Activated CD8-positive, alpha-beta memory T cell treated with anti-CD3 and anti-CD28 coated beads for 36 hours (primary cell): ENCODE results near the gene SVIL. TPM values are rescaled to one million over a fixed set of nuclear protein-coding genes. Genes with fewer than 3 reads are reported as not detected.

Experiments
- CTCF ChIA-PET: fragments of 350-600 bp; sonication (Branson Sonifier 250); formaldehyde crosslinking; loops from one replicate; lab custom pipeline; 2021; ENCODE audit warnings: antibody characterized with exemption; lab: Charles Lee
- POLR2A ChIA-PET: fragments of 350-600 bp; sonication (Branson Sonifier 250); formaldehyde crosslinking; loops from one replicate; lab custom pipeline; 2021; ENCODE audit warnings: antibody characterized with exemption; lab: Charles Lee
- total RNA-seq, 2 experiments: library from RNA; stranded (reverse); gene quantifications; one replicate each; pipeline ENCODE4 v1.2.3, GENCODE V29; 2021

Gene SVIL
- total RNA-seq, 2 experiments from 2014 or later: 4.6 to 6.1 TPM

- ChIA-PET POLR2A (no interaction called here), CTCF (no interaction called here)
Observed at GRCh38 chr10:29652192-29652591, 17.4 kb upstream of the SVIL start.

- ChIA-PET CTCF (no interaction called here), POLR2A (no interaction called here)
Observed at GRCh38 chr10:29651767-29652166, 17.0 kb upstream of the SVIL start.

GRCh38 chr10:29650552-29650944 lies 15.8 kb upstream of the SVIL start:
- ChIA-PET POLR2A (no interaction called here), CTCF (no interaction called here)

- POLR2A ChIA-PET: no interaction called here
- CTCF ChIA-PET: interaction anchor here (1.2 kb wide), 1 partner anchor 21 kb away, joined by 3 read pairs; no protein-coding TSS in a partner anchor
Observed at GRCh38 chr10:29649561-29650551, 15.1 kb upstream of the SVIL start.

GRCh38 chr10:29648983-29649268 lies 14.2 kb upstream of the SVIL start:
- CTCF ChIA-PET: interaction anchor here (1.2 kb wide), 1 partner anchor 20 kb away, joined by 3 read pairs; no protein-coding TSS in a partner anchor
- POLR2A ChIA-PET: no interaction called here

GRCh38 chr10:29648114-29648982 lies 13.6 kb upstream of the SVIL start:
- CTCF ChIA-PET: interaction anchor here (0.6 to 1.2 kb wide), 2 partner anchors 19 to 59 kb away, joined by 3 read pairs; no protein-coding TSS in a partner anchor
- POLR2A ChIA-PET: interaction anchor here (0.7 kb wide), 1 partner anchor 83 kb away, joined by 3 read pairs; no protein-coding TSS in a partner anchor

GRCh38 chr10:29647478-29647877 lies 12.7 kb upstream of the SVIL start:
- POLR2A ChIA-PET: interaction anchor here (0.7 kb wide), 1 partner anchor 84 kb away, joined by 3 read pairs; no protein-coding TSS in a partner anchor
- CTCF ChIA-PET: no interaction called here

GRCh38 chr10:29646960-29647461 lies 12.2 kb upstream of the SVIL start:
- POLR2A ChIA-PET: no interaction called here
- CTCF ChIA-PET: no interaction called here

GRCh38 chr10:29646238-29646902 lies 11.6 kb upstream of the SVIL start:
- POLR2A ChIA-PET: no interaction called here
- CTCF ChIA-PET: no interaction called here

- ChIA-PET POLR2A (no interaction called here), CTCF (interaction anchor here (1.0 to 1.1 kb wide), 2 partner anchors 9 to 10 kb away, joined by 3 read pairs; partner anchors contain the start of gene SVIL)
Observed at GRCh38 chr10:29643771-29644501, 9.2 kb upstream of the SVIL start.

GRCh38 chr10:29642990-29643389 lies 8.2 kb upstream of the SVIL start:
- POLR2A ChIA-PET: no interaction called here

GRCh38 chr10:29637537-29637936 lies 2.8 kb upstream of the SVIL start:
- POLR2A ChIA-PET: no interaction called here

More at GRCh38 chr10:29642990-29643389, 8.2 kb upstream of the SVIL start:
- CTCF ChIA-PET: no interaction called here

GRCh38 chr10:29636178-29636577 lies 1.4 kb upstream of the SVIL start:
- ChIA-PET CTCF (no interaction called here), POLR2A (no interaction called here)

More at GRCh38 chr10:29637537-29637936, 2.8 kb upstream of the SVIL start:
- CTCF ChIA-PET: no interaction called here

GRCh38 chr10:29635711-29636144 lies 957 bp upstream of the SVIL start:
- ChIA-PET POLR2A (no interaction called here), CTCF (interaction anchor here (1.0 to 1.2 kb wide), 2 partner anchors 9 to 22 kb away, joined by 3 read pairs; no protein-coding TSS in a partner anchor)

GRCh38 chr10:29634105-29634504 lies 666 bp downstream of the SVIL start:
- CTCF ChIA-PET: interaction anchor here (0.9 kb wide), 1 partner anchor 10 kb away, joined by 3 read pairs; no protein-coding TSS in a partner anchor
- POLR2A ChIA-PET: no interaction called here

- CTCF ChIA-PET: no interaction called here
Observed at GRCh38 chr10:29631049-29631339, 3.8 kb downstream of the SVIL start.

GRCh38 chr10:29630205-29631048 lies 4.3 kb downstream of the SVIL start:
- POLR2A ChIA-PET: no interaction called here

More at GRCh38 chr10:29631049-29631339, 3.8 kb downstream of the SVIL start:
- POLR2A ChIA-PET: no interaction called here

More at GRCh38 chr10:29630205-29631048, 4.3 kb downstream of the SVIL start:
- CTCF ChIA-PET: interaction anchor here (0.9 kb wide), 1 partner anchor 27 kb away, joined by 3 read pairs; no protein-coding TSS in a partner anchor
